Measurements from ENCODE around the gene ZMYND8. TPM values are rescaled to one million over a fixed set of nuclear protein-coding genes. Genes with fewer than 3 reads are reported as not detected.
"Not testable (repeated sequence)": the region's sequence is repeated elsewhere in the genome, so short reads cannot be mapped to it uniquely, and the experiment has no call there.

The ZMYND8 gene
- polyA plus RNA-seq, 10 donors: 12.4 to 22.2 (median 17.6) TPM

DNA sequence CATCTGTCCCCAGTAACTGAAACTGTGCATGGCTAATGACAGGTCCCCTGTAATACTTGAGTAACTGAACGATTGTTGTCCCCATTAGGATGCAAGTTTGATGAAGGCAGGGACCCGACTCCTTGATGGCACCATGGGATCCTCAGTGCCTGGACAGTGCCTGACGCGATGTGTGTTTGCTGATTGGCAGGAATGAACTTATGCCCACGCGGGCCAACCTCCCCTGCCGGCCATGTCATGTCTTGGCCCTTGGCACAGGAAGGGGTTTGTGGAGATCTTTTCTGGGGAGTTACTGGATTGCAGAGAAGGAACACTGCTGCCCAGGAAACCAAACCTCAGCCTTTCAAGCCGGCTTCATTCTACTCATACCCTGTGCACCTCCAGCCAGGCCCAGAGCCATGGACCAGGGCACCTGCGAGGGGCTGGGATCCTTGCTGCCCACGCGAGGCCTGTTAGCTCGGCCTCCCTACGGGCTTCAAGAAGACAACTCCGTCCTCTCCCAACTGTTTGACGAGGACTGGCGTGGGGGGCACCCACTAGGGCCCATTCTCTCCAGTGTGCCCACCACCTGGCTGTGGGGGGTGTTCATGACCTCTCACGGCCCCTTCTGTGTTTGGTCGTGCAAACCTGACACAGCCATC, 147.8 kb downstream of the ZMYND8 start:
- no peak for DNase-seq

- DNase-seq: no peak
Measured at GRCh38 chr20:47206962-47207641, 149.4 kb downstream of the ZMYND8 start.

DNA sequence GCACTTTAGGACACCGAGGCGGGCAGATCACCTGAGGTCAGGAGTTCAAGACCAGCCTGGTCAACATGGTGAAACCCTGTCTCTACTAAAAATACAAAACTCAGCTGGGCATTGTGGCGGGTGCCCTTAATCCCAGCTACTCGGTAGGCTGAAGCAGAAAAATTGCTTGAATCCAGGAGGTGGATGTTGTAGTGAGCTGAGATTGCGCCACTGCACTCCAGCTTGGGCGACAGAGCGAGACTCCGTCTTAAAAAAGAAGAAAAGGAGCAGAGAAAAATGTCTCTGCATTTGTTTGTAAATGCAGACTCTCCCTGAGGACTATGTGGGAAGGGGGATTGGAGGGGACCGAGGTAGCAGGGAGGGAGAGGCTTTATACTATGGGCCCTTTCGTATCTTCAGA, 149.9 kb downstream of the ZMYND8 start:
- not testable (repeated sequence) for DNase-seq

GRCh38 chr20:47205577-47206123, 150.8 kb downstream of the ZMYND8 start:
- peak; percentile 52 to 84 (median 52) for DNase-seq

DNA sequence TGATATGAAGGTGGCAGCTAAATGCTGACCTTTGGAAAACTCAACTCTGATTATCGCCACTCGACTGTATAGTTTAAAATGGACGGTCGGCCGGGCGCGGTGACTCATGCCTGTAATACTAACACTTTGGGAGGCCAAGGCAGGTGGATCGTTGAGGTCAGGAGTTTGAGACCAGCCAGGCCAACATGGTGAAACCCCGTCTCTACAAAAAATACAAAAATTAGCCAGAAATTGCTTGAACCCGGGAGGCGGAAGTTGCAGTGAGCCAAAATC, 151.7 kb downstream of the ZMYND8 start:
- DNase-seq: not testable (repeated sequence)

GRCh38 chr20:47204008-47204849, 152.3 kb downstream of the ZMYND8 start:
- DNase-seq: no peak

GRCh38 chr20:47202733-47203667, 153.5 kb downstream of the ZMYND8 start:
- DNase-seq: no peak

GRCh38 chr20:47201074-47201730, 155.3 kb downstream of the ZMYND8 start:
- DNase-seq: no peak

DNA sequence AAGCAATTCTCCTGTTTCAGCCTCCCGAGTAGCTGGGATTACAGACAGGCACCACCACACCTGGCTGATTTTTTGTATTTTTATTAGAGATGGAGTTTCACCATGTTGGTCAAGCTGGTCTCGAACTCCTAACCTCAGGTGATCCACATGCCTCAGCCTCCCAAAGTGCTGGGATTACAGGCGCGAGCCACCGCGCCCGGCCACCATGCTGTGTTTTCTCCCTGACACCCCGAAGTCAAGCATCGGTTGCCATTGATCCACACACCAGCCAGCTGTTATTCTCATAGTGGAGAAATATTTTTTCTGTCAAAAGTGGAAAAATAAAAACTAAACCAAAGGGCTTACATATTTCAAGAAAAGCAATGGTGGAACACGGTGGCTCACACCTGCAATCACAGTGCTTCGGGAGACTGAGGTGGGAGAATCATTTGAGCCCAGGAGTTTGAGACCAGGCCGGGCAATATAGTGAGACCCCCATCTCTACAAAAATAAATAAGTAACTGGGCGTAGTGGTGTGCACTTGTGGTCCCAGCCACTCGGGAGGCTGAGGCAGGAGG, 157.4 kb downstream of the ZMYND8 start:
- DNase-seq: no peak

GRCh38 chr20:47198254-47198671, 158.2 kb downstream of the ZMYND8 start:
- DNase-seq: no peak

GRCh38 chr20:47196091-47197081, 160.1 kb downstream of the ZMYND8 start:
- peak; percentile 24 to 69 (median 65) for DNase-seq

- no peak for DNase-seq
Measured at GRCh38 chr20:47195573-47195972, 160.9 kb downstream of the ZMYND8 start.

DNA sequence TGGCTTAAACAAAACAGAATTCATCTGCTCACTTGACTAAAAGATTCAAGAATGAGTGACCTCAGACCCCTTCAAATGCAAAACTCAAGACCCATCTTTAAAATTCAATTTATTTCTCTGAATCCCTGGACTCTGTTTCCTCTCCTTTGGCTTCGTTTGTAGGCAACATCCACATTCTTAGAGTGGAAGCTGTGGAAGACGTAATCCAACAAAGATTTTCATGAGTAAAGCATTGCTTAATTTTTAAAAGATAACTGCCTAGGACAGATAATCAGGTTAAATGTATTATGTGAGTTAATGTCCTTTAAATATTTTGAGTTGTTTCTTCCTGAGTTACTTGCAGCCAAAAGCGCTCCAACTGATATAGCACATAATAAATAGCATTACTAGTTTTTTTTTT, 164.5 kb downstream of the ZMYND8 start:
- DNase-seq: no peak

- no peak for DNase-seq
Measured at GRCh38 chr20:47191074-47191673, 165.3 kb downstream of the ZMYND8 start.

GRCh38 chr20:47189060-47189459, 167.4 kb downstream of the ZMYND8 start:
- no peak for DNase-seq

- no peak for DNase-seq
Measured at GRCh38 chr20:47188540-47188939, 168.0 kb downstream of the ZMYND8 start.

DNA sequence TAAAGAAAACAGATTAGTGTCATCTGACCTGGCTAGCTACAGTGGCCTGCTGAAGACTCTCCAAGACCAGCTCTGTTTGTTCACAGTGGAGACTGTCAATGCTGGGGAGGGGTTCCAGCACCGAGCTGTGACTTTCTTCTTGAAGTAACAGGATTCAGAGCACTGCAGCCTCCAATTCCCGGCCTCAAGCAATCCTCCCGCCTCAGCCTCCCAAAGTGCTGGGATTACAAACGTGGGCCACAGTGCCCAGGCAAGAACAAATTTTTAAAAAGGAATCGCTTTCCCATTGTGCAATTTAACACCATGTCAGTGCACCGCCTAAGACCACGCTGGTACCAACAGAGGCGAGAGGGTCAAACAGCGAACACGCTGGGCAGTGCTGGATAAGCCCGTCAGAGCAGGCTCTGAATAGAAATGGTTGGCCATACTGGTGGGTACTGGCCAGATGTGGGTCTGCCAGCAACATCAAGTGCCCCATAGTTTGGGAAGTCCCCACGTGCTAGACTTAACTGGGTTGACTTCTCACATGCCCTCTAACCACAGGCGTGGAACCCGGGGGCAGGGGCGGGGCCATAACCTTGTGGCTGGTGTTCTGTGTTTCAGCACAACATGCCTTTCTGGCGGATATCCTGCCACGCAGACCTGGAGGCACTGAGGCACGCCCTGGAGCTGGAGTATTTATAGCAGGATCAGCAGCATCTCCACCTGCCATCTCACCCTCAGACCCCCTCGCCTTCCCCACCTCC, 168.9 kb downstream of the ZMYND8 start:
- no peak for DNase-seq

DNA sequence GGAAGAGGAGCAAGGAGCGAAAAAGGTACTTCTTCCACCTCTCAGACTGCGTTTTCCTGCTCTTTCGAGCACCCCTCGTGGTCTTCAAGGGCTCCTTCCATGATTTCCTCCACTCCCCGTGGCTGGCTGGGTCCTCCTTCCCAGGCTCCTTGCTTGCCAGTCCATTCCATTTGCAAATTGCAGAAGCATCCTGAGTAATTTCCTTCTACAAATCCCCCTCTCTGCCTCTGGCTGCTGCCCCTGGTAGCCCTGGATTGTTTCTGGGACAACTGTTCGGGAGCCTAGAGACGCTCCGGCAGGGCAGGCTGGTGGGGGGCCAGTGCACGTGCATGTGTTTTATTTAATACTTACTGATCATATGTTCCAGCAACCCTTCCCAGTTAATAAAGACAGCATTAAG, 173.1 kb downstream of the ZMYND8 start:
- peak in 1 of 3 donors; percentile 56 for DNase-seq

Data from muscle of back (tissue), 11 donors.